OCI-LY1 (cell line): ENCODE results near the gene MTMR1.

Source experiments
- EZH2 ChIP-seq: fragments of 200-600 bp; sonication (generic), shearing (Covaris generic); IDR thresholded peaks from 2 replicates; pipeline ENCODE4 v1.8.0; 2017; ENCODE audit warnings: borderline replicate concordance, mixed run types, mild to moderate bottlenecking, antibody characterized with exemption, low read length, moderate library complexity, mixed read lengths
- TF ChIP-seq, protein P1 (sequence below): fragments of 200-600 bp; sonication (generic), shearing (Covaris generic); IDR thresholded peaks from 2 replicates; pipeline ENCODE4 v1.5.1; 2017; ENCODE audit warnings: mild to moderate bottlenecking, antibody characterized with exemption, low read length, moderate library complexity, mixed read lengths

DNA sequence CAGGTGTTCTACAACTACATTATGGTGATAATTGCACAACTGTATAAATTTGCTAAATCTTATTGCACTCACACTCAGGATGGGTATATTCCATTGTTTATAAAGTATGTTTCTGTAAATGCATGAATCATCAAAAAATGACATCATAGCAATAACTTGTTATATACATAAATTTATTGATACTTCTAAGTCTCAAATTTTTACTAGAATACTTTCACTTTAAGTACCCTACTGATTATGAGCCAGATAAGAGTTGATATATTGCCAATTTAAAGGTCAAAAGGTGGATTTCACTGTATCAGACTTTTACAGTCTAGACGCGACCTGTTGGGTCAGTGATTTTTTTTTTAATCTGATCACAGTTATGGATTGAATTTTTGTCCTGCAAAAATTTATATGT, 37.4 kb upstream of the MTMR1 start:
- TF ChIP-seq, protein P1, sequence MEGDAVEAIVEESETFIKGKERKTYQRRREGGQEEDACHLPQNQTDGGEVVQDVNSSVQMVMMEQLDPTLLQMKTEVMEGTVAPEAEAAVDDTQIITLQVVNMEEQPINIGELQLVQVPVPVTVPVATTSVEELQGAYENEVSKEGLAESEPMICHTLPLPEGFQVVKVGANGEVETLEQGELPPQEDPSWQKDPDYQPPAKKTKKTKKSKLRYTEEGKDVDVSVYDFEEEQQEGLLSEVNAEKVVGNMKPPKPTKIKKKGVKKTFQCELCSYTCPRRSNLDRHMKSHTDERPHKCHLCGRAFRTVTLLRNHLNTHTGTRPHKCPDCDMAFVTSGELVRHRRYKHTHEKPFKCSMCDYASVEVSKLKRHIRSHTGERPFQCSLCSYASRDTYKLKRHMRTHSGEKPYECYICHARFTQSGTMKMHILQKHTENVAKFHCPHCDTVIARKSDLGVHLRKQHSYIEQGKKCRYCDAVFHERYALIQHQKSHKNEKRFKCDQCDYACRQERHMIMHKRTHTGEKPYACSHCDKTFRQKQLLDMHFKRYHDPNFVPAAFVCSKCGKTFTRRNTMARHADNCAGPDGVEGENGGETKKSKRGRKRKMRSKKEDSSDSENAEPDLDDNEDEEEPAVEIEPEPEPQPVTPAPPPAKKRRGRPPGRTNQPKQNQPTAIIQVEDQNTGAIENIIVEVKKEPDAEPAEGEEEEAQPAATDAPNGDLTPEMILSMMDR = no peak
- TF ChIP-seq EZH2 = no peak
